Measurements from ENCODE around the gene SEL1L3. TPM values are rescaled to one million over a fixed set of nuclear protein-coding genes. Genes with fewer than 3 reads are reported as not detected.
"Not testable (repeated sequence)": the region's sequence is repeated elsewhere in the genome, so short reads cannot be mapped to it uniquely, and the experiment has no call there.

The SEL1L3 gene
- total and polyA plus RNA-seq, 4 donors: 3.3 to 13.1 (median 5.7) TPM

DNA sequence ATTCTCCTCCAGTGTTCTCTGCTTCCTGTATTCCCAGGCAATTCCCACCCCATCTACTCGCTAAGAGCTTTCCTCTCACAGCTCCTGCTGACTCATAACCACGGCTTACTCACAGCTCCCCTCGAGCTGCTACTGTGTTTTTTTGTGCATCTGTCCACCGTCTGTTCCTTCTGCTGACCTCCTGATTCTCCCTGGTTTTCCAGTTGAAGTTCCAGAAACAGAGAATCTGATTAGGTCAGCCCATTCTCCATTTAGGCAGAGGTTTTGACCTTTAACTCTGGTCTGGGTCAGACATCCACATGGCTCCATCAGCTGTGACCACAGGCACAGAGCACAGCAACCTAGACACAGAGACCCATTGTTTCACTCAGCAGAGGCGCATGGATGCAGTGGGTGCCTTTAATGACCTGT is 45.7 kb upstream of the SEL1L3 start:
- H3K27me3 ChIP-seq (ENCODE audit: control insufficient read depth in 4 of 4, insufficient read depth in 4 of 4, low read length in 3 of 4): no peaks in the 10 kb centered on the region
- no peak for TF ChIP-seq TAF1 (conservative IDR thresholded peaks at IDR 0.05)
- TF ChIP-seq HNF4G (IDR thresholded peaks at IDR 0.05): no peak
- no peak for TF ChIP-seq SP1 (IDR thresholded peaks at IDR 0.05)
- TF ChIP-seq HNF4A (conservative IDR thresholded peaks at IDR 0.05): no peak
- TF ChIP-seq, protein P1, sequence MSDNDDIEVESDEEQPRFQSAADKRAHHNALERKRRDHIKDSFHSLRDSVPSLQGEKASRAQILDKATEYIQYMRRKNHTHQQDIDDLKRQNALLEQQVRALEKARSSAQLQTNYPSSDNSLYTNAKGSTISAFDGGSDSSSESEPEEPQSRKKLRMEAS (IDR thresholded peaks at IDR 0.05): no peak
- TF ChIP-seq RXRA (IDR thresholded peaks at IDR 0.05): no peak
- no peak for TF ChIP-seq GABPA (IDR thresholded peaks at IDR 0.05 in 1 of 2, conservative IDR thresholded peaks at IDR 0.05 in 1 of 2)
- TF ChIP-seq JUND (IDR thresholded peaks at IDR 0.05): no peak
- no peaks in the 10 kb centered on the region for H3K9me3 ChIP-seq (ENCODE audit: control insufficient read depth in 4 of 4, low read length in 3 of 4)
- no peak overlapping the region for H3K4me3 ChIP-seq (ENCODE audit: low read depth in 1 of 3, low read length in 3 of 3)
- no peak overlapping the region for H3K9ac ChIP-seq (ENCODE audit: low read depth in 1 of 2, low read length in 2 of 2)
- peaks cover 0 to 6% (median under 1%) of the 10 kb centered on the region in 4 donors for H3K4me1 ChIP-seq (ENCODE audit: control insufficient read depth in 4 of 4, insufficient read depth in 4 of 4, low read length in 3 of 4)
- DNase-seq (ENCODE audit: low spot score): no peak
- H3K36me3 ChIP-seq (ENCODE audit: control insufficient read depth in 4 of 4, insufficient read depth in 3 of 4, low read depth in 1 of 4, low read length in 3 of 4): no peaks in the 10 kb centered on the region
- 73% methylated on average over 5 of the region's 5 CpGs for WGBS
- H3K27ac ChIP-seq (ENCODE audit: low read depth in 1 of 2, low read length in 2 of 2): no peak overlapping the region

DNA sequence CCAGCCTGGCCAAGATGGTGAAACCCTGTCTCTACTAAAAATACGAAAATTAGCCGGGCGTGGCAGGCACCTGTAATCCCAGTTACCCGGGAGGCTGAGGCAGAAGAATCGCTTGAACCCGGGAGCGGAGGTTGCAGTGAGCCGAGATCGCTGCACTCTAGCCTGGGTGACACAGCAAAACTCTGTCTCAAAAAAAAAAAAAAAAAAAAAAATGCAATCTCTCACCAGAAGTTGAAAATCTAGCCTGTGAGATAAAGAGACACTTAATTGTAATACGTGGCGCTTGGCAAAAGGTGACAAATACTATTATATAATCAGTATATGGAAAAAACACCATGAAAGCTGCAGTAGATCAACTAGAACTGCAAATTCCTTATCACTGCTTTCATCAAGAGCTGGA is 43.3 kb upstream of the SEL1L3 start:
- not testable (repeated sequence) for DNase-seq (ENCODE audit: low spot score); H3K27ac ChIP-seq (ENCODE audit: low read depth in 1 of 2, low read length in 2 of 2); H3K9ac ChIP-seq (ENCODE audit: low read depth in 1 of 2, low read length in 2 of 2); H3K36me3 ChIP-seq (ENCODE audit: control insufficient read depth in 4 of 4, insufficient read depth in 3 of 4, low read depth in 1 of 4, low read length in 3 of 4); H3K27me3 ChIP-seq (ENCODE audit: control insufficient read depth in 4 of 4, insufficient read depth in 4 of 4, low read length in 3 of 4); H3K4me1 ChIP-seq (ENCODE audit: control insufficient read depth in 4 of 4, insufficient read depth in 4 of 4, low read length in 3 of 4); H3K9me3 ChIP-seq (ENCODE audit: control insufficient read depth in 4 of 4, low read length in 3 of 4); H3K4me3 ChIP-seq (ENCODE audit: low read depth in 1 of 3, low read length in 3 of 3)
- WGBS: 95% methylated on average over 11 of the region's 11 CpGs

DNA sequence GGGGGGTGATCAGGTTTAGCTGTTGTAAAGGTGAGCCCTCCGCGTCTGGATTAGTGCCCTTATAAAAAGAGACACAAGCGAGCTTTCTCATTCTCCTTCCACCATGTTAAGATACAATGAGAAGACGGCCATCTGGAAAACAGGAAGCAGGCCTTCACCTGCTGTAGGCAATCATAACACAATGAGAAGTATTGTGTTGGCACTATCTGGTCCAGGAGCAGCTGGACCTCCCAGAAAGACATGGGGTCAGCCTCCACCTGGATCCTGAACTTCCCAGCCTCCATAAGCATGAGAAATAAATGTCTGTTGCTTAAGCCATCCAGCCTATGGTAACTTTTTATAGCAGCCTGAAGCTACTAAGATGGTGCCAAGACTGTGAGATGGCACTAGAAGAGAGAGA is 42.6 kb upstream of the SEL1L3 start:
- TF ChIP-seq YY1 (IDR thresholded peaks at IDR 0.05) (no peak), RXRA (IDR thresholded peaks at IDR 0.05) (no peak), NR2F2 (IDR thresholded peaks at IDR 0.05) (no peak), RAD21 (IDR thresholded peaks at IDR 0.05) (no peak), HNF4G (IDR thresholded peaks at IDR 0.05) (no peak), TAF1 (conservative IDR thresholded peaks at IDR 0.05) (no peak), GABPA (IDR thresholded peaks at IDR 0.05 in 1 of 2, conservative IDR thresholded peaks at IDR 0.05 in 1 of 2) (no peak), HNF4A (conservative IDR thresholded peaks at IDR 0.05) (no peak), FOXA1 (IDR thresholded peaks at IDR 0.05) (no peak), JUND (IDR thresholded peaks at IDR 0.05) (no peak), FOXA2 (IDR thresholded peaks at IDR 0.05) (no peak), SP1 (IDR thresholded peaks at IDR 0.05) (no peak), EGR1 (IDR thresholded peaks at IDR 0.05; ENCODE audit: low read depth in 2 of 2) (no peak)
- TF ChIP-seq, protein P2, sequence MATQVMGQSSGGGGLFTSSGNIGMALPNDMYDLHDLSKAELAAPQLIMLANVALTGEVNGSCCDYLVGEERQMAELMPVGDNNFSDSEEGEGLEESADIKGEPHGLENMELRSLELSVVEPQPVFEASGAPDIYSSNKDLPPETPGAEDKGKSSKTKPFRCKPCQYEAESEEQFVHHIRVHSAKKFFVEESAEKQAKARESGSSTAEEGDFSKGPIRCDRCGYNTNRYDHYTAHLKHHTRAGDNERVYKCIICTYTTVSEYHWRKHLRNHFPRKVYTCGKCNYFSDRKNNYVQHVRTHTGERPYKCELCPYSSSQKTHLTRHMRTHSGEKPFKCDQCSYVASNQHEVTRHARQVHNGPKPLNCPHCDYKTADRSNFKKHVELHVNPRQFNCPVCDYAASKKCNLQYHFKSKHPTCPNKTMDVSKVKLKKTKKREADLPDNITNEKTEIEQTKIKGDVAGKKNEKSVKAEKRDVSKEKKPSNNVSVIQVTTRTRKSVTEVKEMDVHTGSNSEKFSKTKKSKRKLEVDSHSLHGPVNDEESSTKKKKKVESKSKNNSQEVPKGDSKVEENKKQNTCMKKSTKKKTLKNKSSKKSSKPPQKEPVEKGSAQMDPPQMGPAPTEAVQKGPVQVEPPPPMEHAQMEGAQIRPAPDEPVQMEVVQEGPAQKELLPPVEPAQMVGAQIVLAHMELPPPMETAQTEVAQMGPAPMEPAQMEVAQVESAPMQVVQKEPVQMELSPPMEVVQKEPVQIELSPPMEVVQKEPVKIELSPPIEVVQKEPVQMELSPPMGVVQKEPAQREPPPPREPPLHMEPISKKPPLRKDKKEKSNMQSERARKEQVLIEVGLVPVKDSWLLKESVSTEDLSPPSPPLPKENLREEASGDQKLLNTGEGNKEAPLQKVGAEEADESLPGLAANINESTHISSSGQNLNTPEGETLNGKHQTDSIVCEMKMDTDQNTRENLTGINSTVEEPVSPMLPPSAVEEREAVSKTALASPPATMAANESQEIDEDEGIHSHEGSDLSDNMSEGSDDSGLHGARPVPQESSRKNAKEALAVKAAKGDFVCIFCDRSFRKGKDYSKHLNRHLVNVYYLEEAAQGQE (IDR thresholded peaks at IDR 0.05): no peak
- TF ChIP-seq, protein P3, sequence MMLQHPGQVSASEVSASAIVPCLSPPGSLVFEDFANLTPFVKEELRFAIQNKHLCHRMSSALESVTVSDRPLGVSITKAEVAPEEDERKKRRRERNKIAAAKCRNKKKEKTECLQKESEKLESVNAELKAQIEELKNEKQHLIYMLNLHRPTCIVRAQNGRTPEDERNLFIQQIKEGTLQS (IDR thresholded peaks at IDR 0.05): no peak
- TF ChIP-seq, protein P4, sequence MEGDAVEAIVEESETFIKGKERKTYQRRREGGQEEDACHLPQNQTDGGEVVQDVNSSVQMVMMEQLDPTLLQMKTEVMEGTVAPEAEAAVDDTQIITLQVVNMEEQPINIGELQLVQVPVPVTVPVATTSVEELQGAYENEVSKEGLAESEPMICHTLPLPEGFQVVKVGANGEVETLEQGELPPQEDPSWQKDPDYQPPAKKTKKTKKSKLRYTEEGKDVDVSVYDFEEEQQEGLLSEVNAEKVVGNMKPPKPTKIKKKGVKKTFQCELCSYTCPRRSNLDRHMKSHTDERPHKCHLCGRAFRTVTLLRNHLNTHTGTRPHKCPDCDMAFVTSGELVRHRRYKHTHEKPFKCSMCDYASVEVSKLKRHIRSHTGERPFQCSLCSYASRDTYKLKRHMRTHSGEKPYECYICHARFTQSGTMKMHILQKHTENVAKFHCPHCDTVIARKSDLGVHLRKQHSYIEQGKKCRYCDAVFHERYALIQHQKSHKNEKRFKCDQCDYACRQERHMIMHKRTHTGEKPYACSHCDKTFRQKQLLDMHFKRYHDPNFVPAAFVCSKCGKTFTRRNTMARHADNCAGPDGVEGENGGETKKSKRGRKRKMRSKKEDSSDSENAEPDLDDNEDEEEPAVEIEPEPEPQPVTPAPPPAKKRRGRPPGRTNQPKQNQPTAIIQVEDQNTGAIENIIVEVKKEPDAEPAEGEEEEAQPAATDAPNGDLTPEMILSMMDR (IDR thresholded peaks at IDR 0.05; ENCODE audit: low read depth, low read length, missing input control): no peak
- TF ChIP-seq, protein P1 (IDR thresholded peaks at IDR 0.05): no peak
- TF ChIP-seq, protein P5, sequence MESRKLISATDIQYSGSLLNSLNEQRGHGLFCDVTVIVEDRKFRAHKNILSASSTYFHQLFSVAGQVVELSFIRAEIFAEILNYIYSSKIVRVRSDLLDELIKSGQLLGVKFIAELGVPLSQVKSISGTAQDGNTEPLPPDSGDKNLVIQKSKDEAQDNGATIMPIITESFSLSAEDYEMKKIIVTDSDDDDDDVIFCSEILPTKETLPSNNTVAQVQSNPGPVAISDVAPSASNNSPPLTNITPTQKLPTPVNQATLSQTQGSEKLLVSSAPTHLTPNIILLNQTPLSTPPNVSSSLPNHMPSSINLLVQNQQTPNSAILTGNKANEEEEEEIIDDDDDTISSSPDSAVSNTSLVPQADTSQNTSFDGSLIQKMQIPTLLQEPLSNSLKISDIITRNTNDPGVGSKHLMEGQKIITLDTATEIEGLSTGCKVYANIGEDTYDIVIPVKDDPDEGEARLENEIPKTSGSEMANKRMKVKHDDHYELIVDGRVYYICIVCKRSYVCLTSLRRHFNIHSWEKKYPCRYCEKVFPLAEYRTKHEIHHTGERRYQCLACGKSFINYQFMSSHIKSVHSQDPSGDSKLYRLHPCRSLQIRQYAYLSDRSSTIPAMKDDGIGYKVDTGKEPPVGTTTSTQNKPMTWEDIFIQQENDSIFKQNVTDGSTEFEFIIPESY (IDR thresholded peaks at IDR 0.05): no peak
- Histone ChIP-seq H3K27ac (ENCODE audit: low read depth in 1 of 2, low read length in 2 of 2) (no peak overlapping the region), H3K4me1 (ENCODE audit: control insufficient read depth in 4 of 4, insufficient read depth in 4 of 4, low read length in 3 of 4) (no peaks in the 10 kb centered on the region), H3K9me3 (ENCODE audit: control insufficient read depth in 4 of 4, low read length in 3 of 4) (no peaks in the 10 kb centered on the region), H3K9ac (ENCODE audit: low read depth in 1 of 2, low read length in 2 of 2) (no peak overlapping the region), H3K4me3 (ENCODE audit: low read depth in 1 of 3, low read length in 3 of 3) (no peak overlapping the region), H3K36me3 (ENCODE audit: control insufficient read depth in 4 of 4, insufficient read depth in 3 of 4, low read depth in 1 of 4, low read length in 3 of 4) (no peaks in the 10 kb centered on the region), H3K27me3 (ENCODE audit: control insufficient read depth in 4 of 4, insufficient read depth in 4 of 4, low read length in 3 of 4) (no peaks in the 10 kb centered on the region)
- DNase-seq (ENCODE audit: low spot score): no peak
- 95% methylated on average over 4 of the region's 4 CpGs for WGBS
